Measurements from ENCODE around the gene EXOC3L4.

Gene EXOC3L4

DNA sequence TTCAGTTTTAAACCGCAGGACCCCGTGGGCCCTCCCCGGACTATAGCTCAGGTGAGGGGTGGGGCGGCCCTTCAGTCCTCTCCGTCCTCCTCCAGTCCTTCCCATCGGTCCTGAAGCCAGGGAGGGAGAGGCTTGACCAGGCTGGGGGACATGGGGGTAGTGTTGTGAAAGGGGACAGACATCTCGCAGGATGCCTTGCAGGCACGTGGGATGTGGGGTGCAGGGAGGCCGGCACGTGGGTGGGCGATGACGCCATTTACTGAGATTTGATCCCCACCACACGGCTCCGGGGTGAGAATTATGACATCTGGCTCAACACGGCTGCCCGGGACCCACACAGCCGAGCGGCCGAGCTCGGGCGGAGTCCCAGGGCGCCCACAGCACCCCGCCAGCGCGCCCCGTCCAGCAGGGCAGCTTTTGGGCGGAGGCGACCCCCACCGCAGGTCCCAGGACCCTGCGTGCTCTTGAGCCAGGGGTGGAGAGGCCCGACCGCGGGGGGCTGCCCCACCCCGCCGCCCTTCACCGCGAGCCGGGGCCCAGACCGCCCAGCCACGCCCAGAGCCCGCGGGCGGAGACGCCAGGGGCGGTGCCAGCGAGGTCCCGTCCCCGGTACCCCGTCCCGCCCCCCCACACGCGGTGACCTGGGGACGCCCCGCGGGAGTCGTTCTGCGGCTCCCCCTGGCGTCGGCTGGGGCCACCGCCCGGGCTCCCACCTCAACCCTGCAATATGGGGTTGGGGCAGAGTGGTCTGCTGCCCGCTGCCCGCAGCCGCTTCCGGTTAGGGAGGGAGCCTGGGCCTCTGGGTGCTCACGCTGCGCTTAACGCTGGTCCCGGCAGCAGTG, 3.3 kb upstream of the EXOC3L4 start:
- peak; percentile 77 for DNase-seq (ENCODE audit: low spot score)

- DNase-seq (ENCODE audit: low spot score): no peak
Measured at GRCh38 chr14:103091883-103092222, 2.7 kb upstream of the EXOC3L4 start.

GRCh38 chr14:103093856-103094405, 594 bp upstream of the EXOC3L4 start:
- DNase-seq (ENCODE audit: low spot score): no peak

GRCh38 chr14:103095210-103095778, 769 bp downstream of the EXOC3L4 start:
- DNase-seq (ENCODE audit: low spot score): no peak

- no peak for DNase-seq (ENCODE audit: low spot score)
Measured at GRCh38 chr14:103096387-103096786, 1.9 kb downstream of the EXOC3L4 start.

DNA sequence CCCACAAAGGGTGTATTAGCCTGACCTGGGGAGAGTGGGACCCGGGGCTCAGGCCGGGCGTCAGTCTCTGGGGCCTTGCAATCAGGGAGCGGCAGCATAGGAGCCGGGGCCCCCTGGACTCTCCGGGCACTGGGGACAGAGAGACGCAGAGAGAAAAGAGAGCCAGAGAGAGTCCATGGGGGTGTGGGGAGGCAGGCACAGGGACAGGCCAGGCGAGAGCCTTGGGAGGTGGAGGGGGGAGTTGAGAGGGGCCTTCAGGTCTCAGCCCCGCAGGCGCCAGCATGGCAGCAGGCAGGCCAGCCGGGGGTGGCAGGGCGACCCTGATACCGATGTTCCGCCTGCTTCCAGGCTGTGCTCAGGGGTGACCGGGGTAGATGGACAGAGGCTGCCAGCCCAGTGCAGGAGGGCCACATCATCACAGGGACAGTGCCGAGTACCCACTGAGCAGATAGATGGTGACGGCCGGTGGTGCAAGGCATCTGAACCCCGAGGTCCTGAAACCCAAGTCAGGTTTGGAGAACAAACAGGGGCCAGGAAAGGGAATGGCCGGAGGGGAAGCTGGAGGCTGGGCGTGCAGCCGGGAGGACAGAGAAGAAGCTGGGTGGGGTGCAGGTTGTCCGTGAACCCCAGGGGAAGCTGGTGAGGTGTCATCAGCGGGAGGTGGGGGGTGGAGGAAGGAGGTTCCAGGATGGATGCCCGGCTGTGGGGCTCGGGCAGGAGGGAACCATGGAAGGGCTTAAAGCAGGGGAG, 2.9 kb downstream of the EXOC3L4 start:
- DNase-seq (ENCODE audit: low spot score): no peak

DNA sequence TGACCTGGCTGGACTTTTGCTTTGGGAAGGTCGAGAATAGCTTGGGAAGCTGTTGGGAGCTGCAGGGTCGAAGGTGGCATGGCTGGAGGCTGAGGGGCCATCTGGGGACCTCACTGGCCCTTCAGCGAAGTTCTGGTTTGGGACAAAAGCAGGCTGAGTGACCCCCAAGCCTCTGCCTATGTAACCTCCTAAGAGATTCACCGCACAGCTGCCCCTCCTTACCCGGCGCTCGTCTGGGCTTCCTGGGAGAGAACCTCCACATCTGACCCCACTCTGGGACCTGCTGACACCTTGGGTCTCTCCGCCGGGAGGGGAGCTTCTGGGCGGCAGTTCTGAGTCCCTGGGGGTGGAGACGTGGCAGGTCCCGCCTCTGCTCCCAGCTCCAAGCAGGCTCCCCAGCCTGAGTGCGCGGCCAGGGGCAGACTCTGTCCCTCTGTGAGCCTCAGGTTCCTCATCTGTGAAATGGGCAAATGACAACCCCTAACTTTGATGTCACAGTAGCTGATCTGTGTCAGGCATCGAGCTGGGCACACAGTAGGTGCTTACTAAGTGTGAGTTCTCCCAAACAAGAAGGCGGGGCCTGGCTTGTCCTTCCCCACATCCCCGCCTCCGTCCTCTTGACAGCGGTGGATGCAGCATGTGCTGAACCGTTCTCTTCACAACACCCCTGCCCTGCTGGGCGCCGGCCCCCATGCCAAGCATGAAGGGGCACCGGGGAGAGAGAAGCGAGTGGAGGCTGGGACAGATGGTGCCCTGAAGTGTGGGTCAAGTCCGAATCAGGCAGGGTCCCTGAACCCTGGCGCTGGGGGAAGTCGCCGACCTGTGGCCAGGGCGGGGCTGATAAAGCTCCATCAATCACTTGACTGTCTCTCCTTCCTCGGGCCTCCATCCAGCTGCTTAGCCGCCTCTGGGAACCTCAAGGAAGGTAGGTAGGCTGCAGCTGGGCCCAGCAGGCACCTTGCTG, 3.8 kb downstream of the EXOC3L4 start:
- no peak for DNase-seq (ENCODE audit: low spot score)

GRCh38 chr14:103099081-103099732, 4.7 kb downstream of the EXOC3L4 start:
- no peak for DNase-seq (ENCODE audit: low spot score)

DNA sequence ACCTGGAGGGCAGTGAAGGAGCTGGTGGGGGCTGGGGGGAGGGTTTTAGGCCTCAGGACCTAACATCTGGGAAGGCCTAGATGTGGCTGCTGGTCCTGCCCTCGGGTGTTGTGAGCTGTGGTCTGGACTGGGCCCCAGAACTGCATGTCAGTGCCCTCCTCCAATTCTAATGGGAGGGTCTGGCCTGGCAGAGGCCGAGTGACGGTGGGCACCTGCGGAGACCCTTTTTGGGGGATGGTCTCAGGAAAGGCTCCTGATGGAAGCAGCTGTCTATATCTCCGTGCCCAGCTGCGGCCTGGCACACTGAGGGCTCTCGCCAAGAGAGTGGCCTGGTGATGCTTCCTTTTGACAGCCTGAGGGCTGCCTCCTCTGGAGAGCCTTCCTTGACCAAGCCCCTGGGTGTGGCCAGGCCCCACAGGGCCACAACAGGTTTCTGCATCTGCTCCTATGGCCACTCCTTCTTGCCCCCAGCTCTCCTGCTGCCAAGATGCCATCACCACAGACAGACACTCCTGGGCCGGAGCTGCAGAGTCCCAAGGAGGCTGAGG, 5.3 kb downstream of the EXOC3L4 start:
- DNase-seq (ENCODE audit: low spot score): no peak

GRCh38 chr14:103100281-103101121, 6.0 kb downstream of the EXOC3L4 start:
- DNase-seq (ENCODE audit: low spot score): no peak

DNA sequence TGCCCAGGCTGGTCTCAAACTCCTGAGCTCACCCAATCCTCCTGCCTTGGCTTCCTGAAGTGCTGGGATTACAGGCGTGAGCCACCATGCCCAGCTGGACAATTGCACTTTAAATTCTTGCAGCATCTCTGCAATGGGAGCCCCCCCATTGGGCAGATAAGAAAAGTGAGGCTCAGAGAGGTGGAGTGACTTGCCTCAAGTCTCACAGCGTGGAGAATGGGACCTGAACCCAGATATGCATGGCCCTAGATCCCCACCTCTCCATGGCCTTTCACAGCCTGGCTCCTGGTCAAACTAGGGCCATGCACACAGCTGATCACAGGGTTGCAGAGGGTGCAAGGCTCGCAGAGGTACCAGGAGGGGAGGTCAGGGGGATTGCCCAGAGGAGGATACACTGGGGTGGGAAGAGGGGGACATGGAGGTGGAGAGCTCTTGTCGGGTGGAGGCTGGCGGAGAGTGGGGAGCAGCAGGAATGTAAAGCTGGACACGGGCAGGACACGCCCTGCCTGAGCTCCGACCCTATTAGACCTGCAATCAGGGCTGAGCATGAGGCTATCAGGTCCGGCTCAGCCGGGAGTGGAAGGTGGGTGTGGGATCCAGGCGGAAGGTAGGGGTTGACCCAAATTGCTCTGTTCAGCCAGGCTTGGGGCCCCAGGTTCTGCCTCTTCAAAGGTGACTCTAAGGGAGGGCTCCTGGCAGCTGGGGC, 6.9 kb downstream of the EXOC3L4 start:
- DNase-seq (ENCODE audit: low spot score): no peak

DNA sequence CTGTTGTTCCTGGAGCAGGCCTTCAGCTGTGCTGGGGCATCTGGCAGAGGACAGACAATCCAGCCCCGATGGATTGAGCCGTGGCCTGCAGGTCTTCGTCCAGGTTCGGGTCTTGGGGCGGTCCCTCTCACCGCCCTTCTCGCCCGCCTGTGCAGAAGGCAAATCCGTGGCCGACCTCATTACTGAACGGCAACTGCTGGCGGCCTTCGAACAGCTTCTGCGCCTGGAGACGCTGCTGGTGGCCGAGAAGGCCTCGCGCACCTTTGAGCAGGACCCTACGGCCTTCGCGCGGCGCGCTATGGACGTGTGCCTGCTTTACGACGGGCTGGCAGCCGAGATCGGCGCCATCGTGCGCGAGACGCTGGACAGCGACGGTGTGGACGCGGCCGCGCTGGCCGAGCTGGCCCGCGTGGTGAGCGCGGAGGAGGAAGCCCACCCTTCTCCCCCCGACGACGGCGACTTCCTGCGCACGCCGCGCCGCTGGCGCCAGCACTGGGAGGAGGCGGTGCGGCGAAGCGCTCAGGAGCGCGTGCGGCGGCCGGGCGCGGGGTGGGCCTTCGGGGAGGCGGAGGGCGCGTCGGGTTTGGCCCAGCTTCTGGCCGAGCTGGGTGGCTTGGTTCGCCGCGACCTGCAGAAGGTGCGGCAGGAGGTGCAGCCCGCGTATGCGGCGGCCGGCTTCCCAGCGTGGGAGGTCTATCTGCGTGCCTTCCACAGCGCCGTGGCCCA, 7.6 kb downstream of the EXOC3L4 start:
- DNase-seq (ENCODE audit: low spot score): no peak

DNA sequence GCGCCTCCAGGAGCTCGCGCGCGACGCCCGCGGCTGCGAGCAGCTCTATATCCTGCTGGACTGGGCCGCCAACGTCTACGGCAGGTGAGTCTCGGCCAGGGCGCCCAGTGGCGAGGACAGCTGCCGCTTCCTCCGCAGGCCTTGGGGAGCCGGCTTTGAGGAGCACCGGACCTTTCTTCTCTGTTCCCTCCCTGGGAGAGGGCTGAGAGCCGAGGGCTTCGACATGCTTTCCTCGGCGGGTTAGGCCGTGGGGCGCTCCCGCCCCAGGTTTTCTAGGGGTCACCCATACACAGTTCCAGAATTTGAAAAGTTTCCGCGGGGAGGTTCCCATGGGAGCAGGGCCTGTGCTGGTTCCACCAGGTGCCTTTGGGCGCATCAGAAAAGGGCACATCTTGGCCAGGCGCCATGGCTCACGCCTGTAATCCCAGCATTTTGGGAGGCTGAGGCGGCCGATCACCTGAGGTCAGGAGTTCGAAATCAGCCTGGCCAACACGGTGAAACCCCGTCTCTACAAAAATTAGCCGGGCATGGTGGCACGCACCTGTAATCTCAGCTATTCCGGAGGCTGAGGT, 8.2 kb downstream of the EXOC3L4 start:
- DNase-seq (ENCODE audit: low spot score): no peak

DNA sequence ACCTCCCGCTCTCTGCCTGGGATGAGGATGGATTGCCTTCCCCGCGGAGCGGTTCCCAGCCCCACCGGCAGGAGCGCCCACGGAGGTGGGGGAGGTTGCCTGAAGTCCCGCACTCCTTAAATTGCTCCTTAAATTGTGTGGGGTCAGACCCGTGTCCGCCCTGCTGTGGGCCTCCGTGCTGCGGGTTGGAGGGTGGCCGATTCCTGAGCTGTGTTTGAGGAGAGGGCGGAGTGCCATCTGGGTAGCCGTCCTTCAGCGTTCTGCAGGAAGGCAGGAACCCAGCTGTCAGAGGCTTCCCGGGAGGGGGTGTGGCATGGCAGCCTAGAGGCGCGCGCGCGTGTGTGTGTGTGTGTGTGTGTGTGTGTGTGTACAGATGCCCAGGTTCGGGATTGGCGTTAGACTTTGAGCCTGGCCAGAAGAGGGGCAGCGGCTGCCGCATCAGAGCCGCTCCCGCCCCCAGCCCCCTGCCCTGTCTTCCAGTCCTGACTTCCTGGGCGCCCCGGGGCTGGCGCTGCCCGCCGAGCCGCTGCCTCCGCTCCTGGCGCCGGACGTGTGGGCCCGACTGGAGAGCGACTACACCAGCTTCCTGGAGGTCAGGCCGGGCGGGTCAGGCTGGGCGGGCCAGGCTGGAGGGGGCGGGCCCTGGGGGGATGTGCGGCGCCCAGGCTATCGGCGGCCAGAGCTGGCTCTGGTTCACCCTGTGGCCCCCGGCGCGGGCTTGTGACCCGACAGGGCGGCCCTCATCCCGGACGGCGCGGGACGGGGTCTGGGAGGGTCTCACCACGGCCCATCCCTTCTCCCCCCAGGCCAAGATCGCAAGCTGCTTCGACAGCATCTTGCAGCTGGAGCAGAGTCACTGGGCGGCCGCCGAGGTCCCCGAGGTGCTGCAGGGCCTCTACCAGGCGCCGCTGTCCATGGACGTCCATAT, 9.2 kb downstream of the EXOC3L4 start:
- peak; percentile 53 for DNase-seq (ENCODE audit: low spot score)

DNA sequence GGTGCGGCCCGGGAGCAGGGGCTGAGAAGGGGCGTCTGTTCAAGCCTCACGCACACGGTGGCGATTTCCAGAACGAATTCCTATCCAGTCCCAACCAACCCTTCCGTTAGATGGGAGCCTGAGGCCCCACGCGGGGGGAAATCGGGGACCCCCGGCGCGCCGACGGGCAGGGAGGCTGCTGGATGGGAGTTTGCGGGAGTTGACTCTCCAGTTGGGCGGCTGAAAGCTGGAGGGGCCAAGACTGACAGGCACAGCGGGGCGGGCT, 9.8 kb downstream of the EXOC3L4 start:
- DNase-seq (ENCODE audit: low spot score): no peak

GRCh38 chr14:103104654-103105452, 10.3 kb downstream of the EXOC3L4 start:
- peak; percentile 69 for DNase-seq (ENCODE audit: low spot score)

All from AG08395 (cell line).